Prostate gland (tissue), 2 donors: ENCODE data around the gene EZH1.
A peak's percentile ranks its signal among the peaks of the same experiment; 100 is the strongest.

Source experiments
- POLR2A ChIP-seq: fragments of 450-650 bp; IDR thresholded peaks from one replicate; pipeline ENCODE4 v1.6.1; 2016; ENCODE audit warnings: antibody characterized with exemption, mild to moderate bottlenecking
- POLR2AphosphoS5 ChIP-seq: sonication (generic); formaldehyde crosslinking; IDR thresholded peaks from one replicate; pipeline ENCODE4 v1.6.1; 2017; ENCODE audit warnings: antibody characterized with exemption
- TF ChIP-seq, protein P1 (sequence below), 4 experiments: fragments of 200-600 bp in 2 of 4; fragments of 450-650 bp in 2 of 4; sonication (generic) in 2 of 4; IDR thresholded peaks; 1 replicate in 3 of 4; 2 replicates in 1 of 4; pipeline ENCODE4 v1.5.1; 2016 to 2019; ENCODE audit warnings: antibody characterized with exemption in 4 of 4, mild to moderate bottlenecking in 2 of 4, moderate library complexity in 2 of 4

DNA sequence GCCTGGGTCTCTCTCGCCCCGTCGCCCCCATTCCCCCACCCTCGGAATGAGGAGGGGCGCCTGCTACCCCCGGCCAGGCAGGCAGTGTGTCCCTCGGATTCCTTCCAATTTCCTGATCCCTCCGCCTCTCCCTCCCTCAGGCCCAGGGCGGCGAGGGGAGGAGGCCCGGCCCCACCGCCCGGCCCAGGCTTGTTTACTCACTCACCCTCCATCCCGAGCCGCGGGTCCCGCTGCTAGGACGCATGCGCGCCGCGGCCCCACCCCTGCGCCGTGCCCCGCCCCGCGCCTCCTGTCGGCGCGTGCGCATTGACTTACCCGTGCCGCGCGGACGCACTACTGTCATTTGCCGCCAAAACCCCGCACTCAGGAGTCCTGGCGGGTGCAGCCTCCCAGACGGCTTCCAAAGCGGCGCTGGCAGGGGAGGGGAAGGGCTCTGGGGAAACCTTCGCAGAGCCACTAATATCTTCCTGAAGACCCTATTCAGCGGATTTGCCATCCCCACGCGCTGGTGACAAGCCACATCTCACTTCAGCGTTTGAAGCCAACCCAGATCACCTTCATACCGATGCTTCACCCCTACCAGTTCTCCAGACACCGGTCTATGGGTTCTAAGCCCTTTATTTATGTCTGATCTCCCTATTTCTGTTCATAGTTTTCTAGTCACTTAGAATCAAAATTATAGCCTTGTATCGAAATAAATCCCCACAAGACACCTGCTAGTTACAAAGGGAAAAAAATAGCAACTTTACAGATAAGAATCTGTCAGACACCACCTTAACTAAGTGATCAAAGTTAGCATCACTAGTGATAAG, at the start of gene EZH1:
- TF ChIP-seq, protein P1, sequence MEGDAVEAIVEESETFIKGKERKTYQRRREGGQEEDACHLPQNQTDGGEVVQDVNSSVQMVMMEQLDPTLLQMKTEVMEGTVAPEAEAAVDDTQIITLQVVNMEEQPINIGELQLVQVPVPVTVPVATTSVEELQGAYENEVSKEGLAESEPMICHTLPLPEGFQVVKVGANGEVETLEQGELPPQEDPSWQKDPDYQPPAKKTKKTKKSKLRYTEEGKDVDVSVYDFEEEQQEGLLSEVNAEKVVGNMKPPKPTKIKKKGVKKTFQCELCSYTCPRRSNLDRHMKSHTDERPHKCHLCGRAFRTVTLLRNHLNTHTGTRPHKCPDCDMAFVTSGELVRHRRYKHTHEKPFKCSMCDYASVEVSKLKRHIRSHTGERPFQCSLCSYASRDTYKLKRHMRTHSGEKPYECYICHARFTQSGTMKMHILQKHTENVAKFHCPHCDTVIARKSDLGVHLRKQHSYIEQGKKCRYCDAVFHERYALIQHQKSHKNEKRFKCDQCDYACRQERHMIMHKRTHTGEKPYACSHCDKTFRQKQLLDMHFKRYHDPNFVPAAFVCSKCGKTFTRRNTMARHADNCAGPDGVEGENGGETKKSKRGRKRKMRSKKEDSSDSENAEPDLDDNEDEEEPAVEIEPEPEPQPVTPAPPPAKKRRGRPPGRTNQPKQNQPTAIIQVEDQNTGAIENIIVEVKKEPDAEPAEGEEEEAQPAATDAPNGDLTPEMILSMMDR (IDR thresholded peaks at IDR 0.05): peak in 2 of 4 experiments; percentile 54 to 56
- TF ChIP-seq POLR2A (peak; percentile 76), POLR2AphosphoS5 (peak; percentile 81)
